Right cardiac atrium (tissue), 5 donors: ENCODE data around the gene LCOR. TPM values are rescaled to one million over a fixed set of nuclear protein-coding genes. Genes with fewer than 3 reads are reported as not detected.

Source experiments
- ATAC-seq, 2 donors: fragments of 200-7000 bp; cut with Tn5 transposase; one replicate each; pipeline versions ENCODE4 v1.8.0 to v1.9.1; 2020; ENCODE audit warnings: moderate library complexity in 2 of 2, mild to moderate bottlenecking in 1 of 2
- DNase-seq, 3 donors: peaks; one replicate each; pipeline ENCODE4 v3.0.0-alpha.2; 2020
- H3K27ac ChIP-seq: one replicate; pipeline ENCODE4 v1.5.1; 2013; ENCODE audit warnings: mild to moderate bottlenecking, low read length, control low read depth, moderate library complexity
- H3K27me3 ChIP-seq: one replicate; pipeline ENCODE4 v1.6.1; 2013; ENCODE audit not compliant: control insufficient read depth, insufficient read depth
- H3K4me1 ChIP-seq: one replicate; pipeline ENCODE4 v1.6.1; 2013; ENCODE audit warnings: low read length; ENCODE audit not compliant: control insufficient read depth, insufficient read depth
- H3K4me3 ChIP-seq: one replicate; pipeline ENCODE4 v1.5.1; 2013; ENCODE audit warnings: low read length, control low read depth
- H3K9me3 ChIP-seq: one replicate; pipeline ENCODE4 v1.6.1; 2013; ENCODE audit warnings: low read length; ENCODE audit not compliant: control insufficient read depth
- WGBS: extraction: QIAGEN DNeasy Blood & Tissue Kit; methylation state at CpG from one replicate; pipeline ENCODE4 v1.1.7; 2013; 5-methylcytosine and 5-hydroxymethylcytosine counted together
- intact Hi-C, 4 donors: fragments of 100-400 bp; cut with DNase I; formaldehyde crosslinking; loops; one replicate each; pipeline versions ENCODE4 v1.11.0 to v1.14.0; 2022 to 2023
- microRNA-seq, 2 donors: library from miRNA; unstranded; fragments of <30 nt; microRNA quantifications; one replicate each; pipeline ENCODE4 v1.2.0, GENCODE V29; 2020 to 2021
- polyA plus RNA-seq: library from polyadenylated mRNA; stranded (reverse); fragments of 200-250 nt; gene quantifications from one replicate; pipeline ENCODE4 v1.2.3, GENCODE V29; 2013
- total RNA-seq, 4 donors: library from RNA; stranded (reverse); fragmentation: NEBNext Ultra II Directional; extraction: Animal tissue kit (Norgen Biotek cat#: 25700); gene quantifications; one replicate each; pipeline ENCODE4 v1.2.1, GENCODE V29; 2021
- donor health status: healthy with polysubstance abuse.
- donor health status: DM: no; HTN: yes; CAD: no.
- donor health status: DM: no; HTN: no; CAD: no.
- donor health status: DM: no; HTN: yes; CAD: no; lungs with severe emphysema.
- donor health status: DM: yes; HTN: yes; CAD: no.

LCOR gene
- total and polyA plus RNA-seq, 5 donors, result 3.2 to 21.9 (median 17.7) TPM

- DNase-seq (no peak), ATAC-seq (no peak)
- 87% methylated on average over 8 of the region's 8 CpGs for WGBS
- Histone ChIP-seq H3K4me3 (no peak overlapping the region), H3K4me1 (peaks cover 4% of the 10 kb centered on the region), H3K27ac (no peak overlapping the region), H3K9me3 (no peaks in the 10 kb centered on the region), H3K27me3 (no peaks in the 10 kb centered on the region)
- intact Hi-C loops, result no loop called here
Measured at GRCh38 chr10:97040706-97041105, 208.6 kb downstream of the LCOR start.

GRCh38 chr10:97042081-97042480 lies 210.0 kb downstream of the LCOR start:
- ATAC-seq (no peak), DNase-seq (no peak)
- H3K27ac ChIP-seq, result no peak overlapping the region
- no peaks in the 10 kb centered on the region for H3K27me3 ChIP-seq
- H3K4me1 ChIP-seq, result peaks cover 4% of the 10 kb centered on the region
- intact Hi-C loops, result no loop called here
- H3K4me3 ChIP-seq, result no peak overlapping the region
- WGBS, result 92% methylated on average over 5 of the region's 5 CpGs
- H3K9me3 ChIP-seq, result no peaks in the 10 kb centered on the region

- no peak for ATAC-seq
- Histone ChIP-seq H3K27ac (no peak overlapping the region), H3K4me3 (no peak overlapping the region), H3K27me3 (no peaks in the 10 kb centered on the region), H3K4me1 (peaks cover 1% of the 10 kb centered on the region), H3K9me3 (no peaks in the 10 kb centered on the region)
- WGBS, result 91% methylated on average over 38 of the region's 38 CpGs
- no peak for DNase-seq
- intact Hi-C loops, result no loop called here
Measured at GRCh38 chr10:97042716-97043562, 210.8 kb downstream of the LCOR start.

GRCh38 chr10:97043563-97043855 lies 211.4 kb downstream of the LCOR start:
- Histone ChIP-seq H3K27me3 (no peaks in the 10 kb centered on the region), H3K27ac (no peak overlapping the region), H3K4me1 (no peaks in the 10 kb centered on the region), H3K9me3 (no peaks in the 10 kb centered on the region), H3K4me3 (no peak overlapping the region)
- intact Hi-C loops, result no loop called here
- DNase-seq (no peak), ATAC-seq (no peak)
- 91% methylated on average over 14 of the region's 14 CpGs for WGBS

Small RNA genes within 50 kb of the gene (microRNA-seq; reads per million reads assigned to microRNA genes)
- 0 reads per million in 2 donors for gene MIR607

Other genes starting within 250 kb of the LCOR start
- 10 to 100 TPM; 69.6 to 93.4 (median 87.4) TPM for gene TM9SF3, start 245.3 kb upstream of the LCOR start, total RNA-seq
- gene TM9SF3, start 245.3 kb upstream of the LCOR start, polyA plus RNA-seq, result 24.4 TPM
- 10 to 100 TPM in 1 of 4 donors, 1 to 10 TPM in 3; 3.6 to 10.5 (median 6.2) TPM for gene PIK3AP1, start 111.8 kb upstream of the LCOR start, total RNA-seq
- gene PIK3AP1, start 111.8 kb upstream of the LCOR start, polyA plus RNA-seq, result 1.4 TPM